Right renal pelvis (tissue), 4 donors: ENCODE measurements around the gene MCOLN3. TPM values are rescaled to one million over a fixed set of nuclear protein-coding genes. Genes with fewer than 3 reads are reported as not detected.
A peak's percentile ranks its signal among the peaks of the same experiment; 100 is the strongest.
"Not testable (repeated sequence)": the region's sequence is repeated elsewhere in the genome, so short reads cannot be mapped to it uniquely, and the experiment has no call there.

Experiments used
- DNase-seq, 4 donors: peaks; one replicate each; pipeline ENCODE4 v3.0.0-alpha.2; 2013; ENCODE audit warnings: low read depth in 4 of 4, low spot score in 3 of 4, missing footprints in 1 of 4
- polyA plus RNA-seq, 4 donors: library from polyadenylated mRNA; unstranded; fragments of 120-200 nt; gene quantifications; one replicate each; pipeline ENCODE4 v1.2.1, GENCODE V29; 2013; ENCODE audit not compliant: insufficient read length in 4 of 4

MCOLN3 gene
- polyA plus RNA-seq, 4 donors: 5.7 to 10.0 (median 8.6) TPM

DNA sequence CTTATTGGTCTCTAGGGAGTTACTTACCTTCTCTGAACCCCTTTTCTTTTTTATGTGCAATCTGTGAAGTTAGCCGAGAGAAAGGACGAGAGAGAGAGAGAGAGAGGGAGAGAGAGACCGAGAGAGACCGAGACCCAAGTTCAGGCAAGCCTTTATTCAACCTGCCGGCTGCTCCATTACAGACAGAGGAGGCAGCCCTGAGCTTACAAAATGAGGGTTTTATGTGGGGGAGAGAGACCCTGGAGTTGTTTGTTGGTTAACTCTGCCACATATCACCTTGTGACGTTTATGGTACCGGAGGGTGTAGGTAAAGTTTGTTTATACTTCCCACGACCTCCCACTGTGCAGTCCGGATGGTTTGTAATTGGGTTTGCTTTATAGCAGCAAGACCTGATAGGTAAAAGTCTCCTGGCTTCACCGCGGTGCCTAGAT, 1.5 kb upstream of the MCOLN3 start:
- DNase-seq: no peak

DNA sequence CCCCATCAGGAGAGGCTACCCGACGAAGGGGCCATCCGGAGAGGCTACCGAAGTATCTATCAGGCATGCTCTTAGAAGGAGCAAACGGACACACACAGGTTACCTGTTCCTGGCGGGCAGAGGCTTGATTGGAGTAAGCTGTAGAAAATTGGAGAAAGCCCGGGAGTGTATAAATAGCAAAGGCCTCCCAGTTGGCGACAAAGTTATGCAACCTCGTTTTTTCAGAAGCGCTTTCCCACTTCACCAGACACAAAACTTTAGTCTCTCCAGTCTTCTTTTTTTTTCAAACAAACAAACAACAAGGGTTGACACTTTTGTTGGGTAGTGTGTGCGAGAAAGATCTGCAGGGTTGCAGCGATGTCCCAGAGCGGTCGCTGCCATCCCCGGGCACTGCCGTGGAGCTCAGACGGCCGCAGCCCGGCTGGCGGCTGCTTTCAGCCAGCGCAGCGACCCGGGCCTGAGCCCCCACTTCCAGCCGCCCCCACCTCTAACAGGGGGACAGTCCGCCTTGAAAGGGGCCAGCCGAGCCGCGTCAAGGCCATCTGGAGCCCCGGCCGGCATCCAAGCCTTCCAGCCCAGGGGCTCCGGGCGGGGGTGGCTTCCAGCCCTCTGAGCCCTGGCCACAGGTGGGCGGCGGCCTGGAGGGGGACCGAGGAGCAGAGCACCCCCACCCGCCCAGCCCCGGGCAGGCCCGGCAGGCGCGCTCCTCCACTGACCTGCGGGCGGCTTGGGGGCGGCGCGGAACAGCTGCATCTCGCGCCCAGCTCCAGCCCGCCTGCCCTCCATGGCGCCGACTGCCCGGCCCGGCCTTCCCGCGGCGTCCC, 616 bp downstream of the MCOLN3 start:
- DNase-seq: no peak

DNA sequence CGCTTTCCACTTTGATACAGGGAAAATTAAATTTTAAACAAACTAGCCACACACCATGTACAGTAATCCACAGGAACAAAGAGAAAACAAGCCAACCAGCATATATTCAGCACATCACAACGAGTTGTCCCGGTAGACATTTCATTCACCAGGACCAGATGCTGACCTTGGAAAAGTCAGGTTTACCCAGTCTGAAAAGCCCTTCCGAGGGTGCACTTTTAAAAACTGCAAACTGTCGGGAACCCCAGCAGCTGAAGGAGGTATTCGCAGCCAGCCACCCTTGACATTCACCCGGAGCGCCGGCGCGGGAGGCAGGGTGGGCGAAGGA, 1.2 kb downstream of the MCOLN3 start:
- DNase-seq: no peak

DNA sequence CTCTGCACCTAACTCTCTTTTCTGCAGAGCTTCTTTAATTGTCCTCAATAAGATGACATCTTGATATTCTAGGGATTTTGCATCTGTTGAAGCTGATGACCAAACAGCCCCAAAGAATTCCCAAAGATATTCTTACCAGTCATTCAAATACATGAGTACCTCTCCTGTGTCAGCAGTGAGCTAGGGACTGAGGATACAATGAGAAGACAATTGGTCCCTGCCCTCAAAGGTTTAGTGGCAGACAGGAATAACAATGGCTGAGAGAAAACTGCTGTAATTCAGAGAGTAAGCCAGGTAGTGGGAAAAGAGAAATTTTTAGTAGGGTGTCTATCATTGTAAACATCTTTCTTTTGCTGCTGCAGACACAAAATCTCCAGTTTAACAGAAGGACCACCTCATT, 5.9 kb downstream of the MCOLN3 start:
- DNase-seq: no peak

DNA sequence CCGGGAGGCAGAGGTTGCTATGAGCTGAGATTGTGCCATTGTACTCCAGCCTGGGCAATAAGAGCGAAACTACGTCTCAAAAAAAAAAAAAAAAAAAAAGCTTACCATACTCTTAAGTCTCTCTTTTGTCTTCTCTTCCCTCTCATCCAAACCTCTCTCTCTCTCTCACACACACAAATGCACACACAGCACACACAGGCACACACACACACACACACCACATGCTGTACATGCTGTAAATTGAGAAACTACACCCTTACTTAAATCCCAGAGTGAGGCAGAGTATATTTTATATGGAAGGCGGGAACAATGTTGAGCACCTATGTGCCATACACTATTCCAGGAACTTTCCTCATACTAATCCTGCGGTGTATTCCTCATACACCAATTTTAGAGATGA, 6.5 kb downstream of the MCOLN3 start:
- DNase-seq: no peak

DNA sequence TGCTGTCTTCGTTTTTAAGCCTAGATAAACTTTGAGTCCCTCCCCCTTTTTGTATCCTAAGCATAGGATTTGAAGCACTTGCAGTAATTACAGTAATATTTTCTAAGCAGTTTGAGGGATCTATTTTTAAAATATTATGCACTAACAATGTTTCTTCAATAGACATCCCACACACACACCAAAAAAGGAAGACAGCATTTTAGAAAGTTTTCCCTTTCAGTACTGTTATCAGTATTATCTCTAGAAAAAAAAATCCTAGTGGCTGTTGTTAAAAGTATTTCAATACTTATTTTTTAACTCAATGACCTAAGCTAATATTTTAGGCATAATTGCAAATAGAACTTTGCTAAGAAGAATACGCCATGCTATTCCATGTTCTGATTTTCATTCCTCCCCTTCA, 15.1 kb downstream of the MCOLN3 start:
- no peak for DNase-seq

DNA sequence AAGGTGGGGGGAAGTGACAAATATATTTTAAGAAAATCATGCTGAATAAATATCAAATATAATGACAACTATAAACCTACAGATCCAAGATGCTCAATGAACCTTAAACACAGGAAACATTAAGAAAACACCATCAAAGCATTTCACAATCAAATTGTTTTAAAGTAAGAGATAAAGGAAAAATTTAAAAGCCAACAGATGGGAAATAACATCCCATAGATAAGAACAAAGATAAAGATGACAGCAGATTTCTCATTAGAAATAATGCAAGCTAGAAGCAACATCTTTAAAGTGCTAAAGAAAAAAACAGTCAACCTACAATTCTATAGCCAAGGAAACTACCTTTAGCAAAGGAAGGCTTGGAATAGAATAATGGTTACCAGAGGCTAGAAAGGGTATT, 17.8 kb downstream of the MCOLN3 start:
- DNase-seq: no peak

DNA sequence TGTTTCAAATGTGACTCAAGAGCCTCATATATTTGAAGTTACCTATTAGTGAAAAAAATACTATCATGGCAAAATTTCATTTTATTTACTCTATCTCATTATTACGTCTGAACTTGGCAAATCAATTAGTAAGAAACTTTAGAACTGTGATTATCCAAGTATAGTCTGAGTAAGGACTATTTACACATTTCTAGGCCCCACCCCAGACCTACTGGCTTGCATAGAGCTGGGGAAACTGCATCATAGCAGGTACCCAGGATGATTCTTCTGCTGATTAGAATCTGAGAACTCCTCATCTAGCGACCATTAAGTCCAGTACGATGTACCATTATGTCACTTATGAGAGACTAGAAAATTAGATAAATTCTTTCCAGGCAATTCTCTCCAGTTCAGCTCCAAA, 20.1 kb downstream of the MCOLN3 start:
- DNase-seq: no peak

DNA sequence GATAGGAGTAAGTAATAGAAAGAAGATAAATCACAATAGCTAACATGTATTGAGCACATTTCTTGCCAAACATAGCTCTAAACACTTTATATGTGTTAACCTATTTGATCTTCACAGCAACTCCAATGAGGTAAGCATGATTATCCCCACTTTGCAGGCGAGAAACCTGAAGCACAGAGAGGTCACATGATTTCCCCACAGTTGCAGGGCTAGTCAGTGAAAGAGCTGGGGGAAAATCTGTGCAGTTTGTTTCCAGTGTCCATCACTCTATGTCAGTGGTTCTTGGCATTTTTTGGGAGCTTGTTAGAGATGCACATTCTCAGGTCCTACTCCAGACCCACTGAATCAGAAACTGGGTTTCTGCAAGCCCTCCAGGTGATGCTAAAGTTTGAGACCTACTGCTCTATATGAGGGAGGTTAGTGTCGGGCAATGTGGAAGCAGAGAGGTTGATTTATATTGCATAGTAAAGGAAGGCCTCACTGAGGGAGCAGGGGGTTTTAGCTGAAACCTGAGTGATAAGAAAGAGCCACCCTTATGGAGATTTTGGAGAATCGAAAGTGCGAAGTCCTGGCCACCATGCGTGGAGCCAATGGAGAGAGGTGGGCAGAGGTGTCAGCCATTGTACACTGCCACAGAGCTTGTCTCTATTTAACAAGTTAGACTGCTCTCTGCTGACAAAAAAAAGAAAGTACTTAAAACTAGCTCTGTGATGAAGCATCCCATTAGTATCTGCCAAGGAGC, 20.9 kb downstream of the MCOLN3 start:
- no peak for DNase-seq

DNA sequence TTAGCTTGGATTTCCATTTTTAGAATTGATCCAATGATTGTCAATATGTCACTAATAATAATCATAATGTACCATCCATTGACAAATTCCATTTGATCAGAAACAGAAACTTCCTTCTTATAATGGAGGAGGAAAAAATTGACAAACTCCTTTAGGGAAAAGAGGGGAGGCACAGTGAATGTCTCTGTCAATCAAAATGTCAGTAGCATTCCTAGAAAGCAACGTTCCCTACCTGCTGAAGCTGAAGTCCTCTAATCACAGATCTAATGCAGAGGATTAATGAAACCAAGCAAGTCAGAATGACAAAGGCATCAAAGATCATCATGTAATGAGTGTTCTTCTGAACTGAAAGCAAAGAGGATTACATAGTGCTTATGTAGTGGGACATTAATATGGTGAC, 22.4 kb downstream of the MCOLN3 start:
- DNase-seq: no peak

DNA sequence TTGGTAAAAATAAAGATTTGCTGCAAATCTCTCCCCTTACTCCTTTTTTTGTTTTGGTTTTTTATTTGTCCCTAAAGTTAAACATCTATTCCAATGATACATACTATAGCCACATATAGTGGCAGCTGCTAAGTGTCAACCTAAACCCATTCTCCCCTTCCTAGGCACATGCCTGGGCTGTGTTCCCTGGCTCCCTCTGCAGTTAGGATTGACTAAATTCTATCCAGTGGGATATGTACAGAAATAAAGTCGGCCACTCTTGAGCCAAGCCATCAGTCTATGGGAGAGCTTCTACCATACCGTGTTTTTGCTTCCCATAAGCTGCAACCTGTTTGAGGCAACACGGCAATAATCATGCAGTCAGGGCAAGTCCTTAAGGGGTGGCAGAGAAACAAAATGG, 23.6 kb downstream of the MCOLN3 start:
- no peak for DNase-seq

DNA sequence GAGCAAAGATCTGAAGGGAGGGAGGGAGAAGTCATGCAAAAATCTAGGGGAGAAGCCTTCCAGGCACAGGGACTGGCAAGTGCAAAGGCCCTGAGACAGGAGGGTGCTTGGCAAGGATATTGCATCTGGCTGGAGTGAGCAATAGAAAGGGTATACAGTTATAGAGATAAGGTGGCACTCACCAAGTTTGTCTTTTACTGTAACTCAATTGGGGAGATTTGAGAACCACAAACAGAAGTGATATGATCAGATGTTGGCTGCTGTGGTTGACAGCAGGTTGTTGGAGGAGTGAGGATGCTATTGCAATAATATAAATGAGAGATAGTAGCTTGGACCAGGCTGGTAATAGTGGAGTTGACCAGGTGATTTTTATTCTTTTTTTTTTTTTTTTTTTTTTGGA, 25.6 kb downstream of the MCOLN3 start:
- DNase-seq: no peak

DNA sequence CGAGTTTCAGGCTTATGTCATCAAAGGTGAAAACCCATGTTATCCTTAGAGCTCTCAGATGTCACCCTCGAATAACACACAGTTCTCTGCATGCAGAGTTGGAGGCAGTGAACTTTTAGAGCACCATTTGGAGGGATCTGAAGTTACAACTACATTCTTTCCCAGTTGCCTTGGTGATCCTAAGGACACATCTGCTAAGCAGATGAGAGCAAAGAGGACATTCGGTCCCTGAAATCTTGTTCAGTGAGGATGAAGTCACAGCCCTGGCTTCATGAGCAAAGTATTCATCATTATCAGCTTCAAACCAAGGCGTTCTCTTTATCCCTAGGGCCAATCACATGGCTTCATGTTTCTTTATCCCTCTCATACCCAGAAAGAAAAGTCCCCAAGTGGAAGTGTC, 28.3 kb downstream of the MCOLN3 start:
- DNase-seq: no peak

DNA sequence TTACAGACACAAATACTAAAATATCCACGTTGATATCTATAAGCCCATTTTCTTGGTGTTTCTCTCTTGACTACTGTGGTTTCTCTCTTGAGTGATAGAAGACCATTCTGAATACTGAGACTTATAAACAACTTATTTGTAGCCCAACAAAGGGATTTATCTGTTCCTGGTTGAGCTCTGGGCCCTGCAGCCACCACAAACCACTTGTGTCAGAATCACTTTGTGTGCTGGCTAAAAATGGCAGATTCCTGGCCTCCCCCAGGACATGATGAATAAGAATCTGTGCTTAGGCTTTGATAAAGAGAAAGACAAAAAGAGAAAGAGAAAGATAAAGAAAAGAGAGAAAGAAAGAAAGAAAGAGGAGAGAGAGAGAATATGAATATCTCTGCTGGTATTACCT, 32.5 kb downstream of the MCOLN3 start:
- DNase-seq: no peak

DNA sequence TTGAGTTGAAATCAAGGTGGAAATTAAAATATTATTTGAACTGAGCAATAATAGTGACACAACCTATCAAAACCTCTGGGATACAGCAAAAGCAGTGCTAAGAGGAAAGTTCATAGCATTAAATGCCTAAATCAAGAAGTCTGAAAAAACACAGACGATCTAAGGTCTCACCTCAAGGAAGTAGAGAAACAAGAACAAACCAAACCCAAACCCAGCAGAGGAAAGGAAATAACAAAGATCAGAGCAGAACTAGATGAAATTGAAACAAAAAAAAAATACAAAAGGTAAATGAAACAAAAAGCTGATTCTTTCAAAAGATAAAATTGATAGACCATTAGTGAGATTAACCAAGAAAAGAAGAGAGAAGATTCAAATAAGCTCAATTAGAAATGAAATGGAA, 42.7 kb downstream of the MCOLN3 start:
- DNase-seq: not testable (repeated sequence)

DNA sequence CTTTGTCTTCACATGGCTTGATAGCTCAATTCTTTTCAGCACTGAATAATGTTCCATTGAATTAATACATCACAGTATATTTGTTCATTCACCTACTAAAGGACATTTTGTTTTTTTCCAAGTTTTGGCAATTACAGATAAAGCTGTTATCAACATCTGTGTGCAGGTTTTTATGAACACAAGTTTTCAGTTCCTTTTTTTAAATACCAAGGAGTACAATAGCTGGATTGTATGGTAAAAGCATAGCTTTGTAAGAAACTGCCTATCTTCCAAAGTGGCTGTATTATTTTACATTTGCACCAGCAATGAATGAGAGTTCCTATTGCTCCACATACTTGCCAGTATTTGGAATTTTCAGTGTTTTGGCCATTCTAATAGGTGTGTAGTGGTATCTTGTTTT, 46.6 kb downstream of the MCOLN3 start:
- DNase-seq: no peak

DNA sequence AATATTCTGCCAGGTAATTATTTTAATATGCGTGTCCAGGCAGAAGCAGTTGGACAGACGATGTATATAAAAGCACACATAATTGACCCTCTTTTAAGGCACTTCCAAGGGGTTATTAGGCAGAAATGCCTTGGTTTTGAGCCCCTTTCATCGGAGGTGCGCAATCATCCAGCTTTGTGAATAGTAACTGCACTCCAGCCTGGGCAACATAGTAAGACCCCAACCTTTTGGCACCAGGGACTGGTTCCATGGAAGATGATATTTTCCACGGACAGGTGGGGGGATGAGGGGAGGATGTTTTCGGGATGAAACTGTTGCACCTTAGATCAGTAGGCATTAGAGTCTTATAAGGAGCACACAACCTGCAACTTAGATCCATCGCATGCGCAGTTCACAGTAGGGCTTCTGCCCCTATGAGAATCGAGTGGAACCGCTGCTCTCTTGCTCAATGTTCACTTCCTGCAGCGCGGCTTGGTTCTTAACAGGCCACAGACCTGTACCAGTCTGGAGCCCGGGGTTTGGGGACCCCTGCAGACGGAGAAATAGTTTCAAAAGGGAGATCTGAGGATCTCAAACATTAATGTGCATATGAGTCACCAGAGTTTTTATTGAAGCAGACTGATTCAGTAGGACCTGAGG, 49.5 kb downstream of the MCOLN3 start:
- no peak for DNase-seq

DNA sequence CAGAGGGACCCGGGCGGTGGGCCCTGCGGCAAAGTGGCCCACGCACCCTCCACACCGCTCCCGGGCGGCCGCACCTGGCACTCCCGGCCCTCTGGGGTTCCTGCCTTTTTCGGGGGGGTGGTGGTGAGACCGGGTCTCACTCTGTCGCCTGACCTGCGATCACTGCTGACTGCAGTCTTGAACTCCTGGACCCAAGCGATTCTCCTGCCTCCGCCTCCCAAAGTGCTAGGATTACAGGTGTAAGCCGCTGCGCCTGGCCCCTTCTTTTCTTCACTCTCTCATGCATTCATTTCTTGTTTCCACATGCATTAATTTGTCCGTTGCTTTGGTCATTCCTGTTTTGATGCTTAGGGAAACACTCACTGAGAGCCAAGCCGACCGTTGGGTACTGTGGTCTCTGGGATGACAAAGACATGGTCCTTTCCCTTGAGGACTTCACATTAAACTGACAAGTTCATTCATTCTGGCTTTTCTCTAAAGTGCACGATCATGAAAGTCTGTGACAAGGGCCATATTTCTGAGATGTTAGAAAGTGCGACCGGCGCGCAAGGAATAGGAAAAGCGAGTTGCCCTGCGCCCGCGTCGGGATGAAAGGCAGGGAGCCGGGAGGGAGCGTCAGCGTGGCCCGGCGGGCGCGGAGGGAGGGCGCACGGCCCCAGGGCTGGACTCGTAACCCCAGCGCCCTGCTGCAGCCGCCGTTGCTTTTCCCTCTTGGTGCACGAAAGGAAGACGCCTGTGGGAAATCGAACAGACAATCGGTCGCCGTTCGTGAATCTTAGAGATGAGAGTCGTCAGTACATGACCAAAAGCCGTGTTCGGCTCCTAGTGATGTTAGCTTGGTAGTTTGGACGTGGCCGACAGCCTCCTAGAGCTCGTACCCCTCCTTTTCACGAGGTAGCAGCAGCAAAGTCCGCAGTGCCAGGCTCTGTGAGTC, 50.4 kb downstream of the MCOLN3 start:
- DNase-seq: no peak

DNA sequence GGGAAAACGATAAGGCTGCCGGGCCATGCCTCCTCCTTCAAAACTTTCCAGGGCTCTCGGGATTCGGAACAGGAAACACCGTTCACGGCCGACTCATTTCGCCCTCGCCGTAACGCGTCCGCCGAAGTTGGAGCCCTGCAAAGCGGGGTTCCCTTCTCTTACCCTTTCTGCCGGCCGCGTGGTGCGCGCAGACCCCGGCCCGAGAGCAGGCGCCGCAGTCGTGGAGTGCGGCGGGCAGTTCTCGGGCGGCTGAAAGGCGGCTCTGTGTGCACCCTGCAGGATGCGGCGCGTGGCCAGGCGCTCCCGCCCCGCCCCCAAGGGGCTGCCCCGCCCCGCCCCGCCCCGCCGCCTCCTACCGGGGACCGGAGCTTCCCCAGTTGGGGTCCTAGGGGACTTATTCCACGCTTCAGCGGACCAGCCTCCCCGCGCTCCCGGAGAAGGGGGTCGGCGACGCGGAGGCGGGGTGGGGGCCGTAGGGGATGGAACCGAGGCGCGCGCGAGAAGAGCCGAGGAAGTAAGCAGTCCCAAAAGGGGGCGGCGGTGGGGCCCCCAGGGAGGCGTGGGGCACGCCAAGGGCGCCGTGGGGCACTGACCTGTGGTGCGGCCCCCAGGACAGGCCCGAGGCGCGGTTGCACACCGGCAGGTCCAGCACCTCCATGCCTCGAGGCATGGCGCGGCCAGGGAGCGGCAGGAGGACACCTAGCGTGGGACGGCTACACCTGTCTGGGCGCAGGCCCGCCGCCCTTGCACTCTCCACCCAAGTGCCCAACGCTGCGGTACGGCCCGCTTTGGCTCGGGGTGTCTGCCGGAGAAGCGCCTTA, 51.2 kb downstream of the MCOLN3 start, which contains the start of gene MCOLN2:
MCOLN2 (minus strand) TSS at position 268 of the 821 bp plus-strand sequence; CDS start at position 27, 241 bp downstream.
- peak in 2 of 4 donors; percentile 5 to 15 for DNase-seq
